MM.1S (cell line): ENCODE results near the gene GPC1.

Experiments used
- CTCF ChIP-seq: fragments of 300-600 bp; sonication (generic); IDR thresholded peaks from 2 replicates; pipeline ENCODE4 v1.5.1; 2016; ENCODE audit warnings: antibody characterized with exemption, low read length, mixed read lengths
- EZH2 ChIP-seq: fragments of 300-600 bp; sonication (generic); optimal IDR thresholded peaks from 2 replicates; pipeline ENCODE3; 2017; ENCODE audit warnings: low read depth, mild to moderate bottlenecking, antibody characterized with exemption, low read length, mixed read lengths
- EZH2phosphoT487 ChIP-seq: fragments of 300-600 bp; sonication (generic); IDR thresholded peaks from 2 replicates; pipeline ENCODE4 v1.6.1; 2018; ENCODE audit warnings: antibody characterized with exemption, low read length

DNA sequence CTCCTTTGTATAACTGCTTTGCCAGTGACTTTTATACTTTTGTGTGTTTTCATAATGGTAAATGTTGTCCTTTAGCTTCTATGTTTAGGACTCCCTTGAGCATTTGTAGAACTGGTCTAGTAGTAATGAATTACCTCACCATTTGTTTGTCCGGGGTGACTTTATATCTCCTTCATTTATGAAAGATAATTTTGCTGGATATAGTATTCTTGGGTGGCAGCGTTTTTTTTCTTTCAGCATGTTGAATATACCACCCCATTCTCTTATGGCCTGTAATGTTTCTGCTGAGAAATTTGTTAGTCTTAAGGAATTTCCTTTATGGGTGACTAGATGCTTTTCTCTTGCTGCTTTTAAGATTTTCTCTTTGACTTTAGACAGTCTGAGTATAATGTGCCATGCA, 56.0 kb downstream of the GPC1 start:
- TF ChIP-seq CTCF (no peak), EZH2phosphoT487 (no peak), EZH2 (no peak)
